GM23338 (cell line): ENCODE results near the gene ANKS1B.

ENCODE experiments used
- CTCF ChIP-seq, 2 experiments: fragments of 200-600 bp in 1 of 2; sonication (generic) in 1 of 2; conservative IDR thresholded peaks; 2 replicates each; pipeline versions ENCODE4 v1.5.1 to v1.6.1; 2016 to 2017; ENCODE audit warnings: antibody characterized with exemption in 2 of 2, low read depth in 2 of 2, mild to moderate bottlenecking in 2 of 2, moderate library complexity in 1 of 2
- EZH2 ChIP-seq: fragments of 200-600 bp; sonication (generic); IDR thresholded peaks from one replicate; pipeline ENCODE4 v1.8.0; 2017; ENCODE audit warnings: antibody characterized with exemption, mild to moderate bottlenecking, low read depth; ENCODE audit not compliant: unreplicated experiment
- JUNB ChIP-seq: IDR thresholded peaks from one replicate; pipeline ENCODE4 v1.6.1; 2016; ENCODE audit warnings: antibody characterized with exemption; ENCODE audit not compliant: unreplicated experiment
- POLR2AphosphoS5 ChIP-seq: IDR thresholded peaks from 2 replicates; pipeline ENCODE4 v1.6.1; 2016; ENCODE audit warnings: antibody characterized with exemption, low read depth
- TF ChIP-seq, protein P1 (sequence below): IDR thresholded peaks from one replicate; pipeline ENCODE4 v1.6.1; 2018; ENCODE audit warnings: antibody characterized with exemption; ENCODE audit not compliant: unreplicated experiment

DNA sequence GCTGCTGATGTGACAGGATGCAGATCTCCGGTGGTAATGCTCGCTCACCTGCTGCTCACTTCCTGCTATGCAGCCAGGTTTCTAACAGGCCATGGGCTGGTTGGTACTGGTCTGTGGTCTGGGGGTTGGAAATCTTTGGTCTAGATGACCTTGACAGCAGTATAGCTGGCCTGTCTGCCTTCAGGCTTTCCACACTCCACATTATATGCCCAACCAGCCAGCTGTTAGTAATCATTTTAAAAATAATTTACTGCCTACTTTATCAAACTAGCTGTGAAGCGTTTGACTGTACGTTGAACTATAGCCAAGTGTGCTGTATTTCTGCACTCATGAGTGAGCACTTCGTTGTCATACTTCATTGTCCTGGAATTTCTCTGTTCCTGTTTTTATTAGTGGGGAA lies 761.2 kb downstream of the ANKS1B start:
- TF ChIP-seq CTCF (conservative IDR thresholded peaks at IDR 0.05; ENCODE audit: low read depth in 2 of 2), result no peak
- TF ChIP-seq EZH2, result no peak
- TF ChIP-seq, protein P1, sequence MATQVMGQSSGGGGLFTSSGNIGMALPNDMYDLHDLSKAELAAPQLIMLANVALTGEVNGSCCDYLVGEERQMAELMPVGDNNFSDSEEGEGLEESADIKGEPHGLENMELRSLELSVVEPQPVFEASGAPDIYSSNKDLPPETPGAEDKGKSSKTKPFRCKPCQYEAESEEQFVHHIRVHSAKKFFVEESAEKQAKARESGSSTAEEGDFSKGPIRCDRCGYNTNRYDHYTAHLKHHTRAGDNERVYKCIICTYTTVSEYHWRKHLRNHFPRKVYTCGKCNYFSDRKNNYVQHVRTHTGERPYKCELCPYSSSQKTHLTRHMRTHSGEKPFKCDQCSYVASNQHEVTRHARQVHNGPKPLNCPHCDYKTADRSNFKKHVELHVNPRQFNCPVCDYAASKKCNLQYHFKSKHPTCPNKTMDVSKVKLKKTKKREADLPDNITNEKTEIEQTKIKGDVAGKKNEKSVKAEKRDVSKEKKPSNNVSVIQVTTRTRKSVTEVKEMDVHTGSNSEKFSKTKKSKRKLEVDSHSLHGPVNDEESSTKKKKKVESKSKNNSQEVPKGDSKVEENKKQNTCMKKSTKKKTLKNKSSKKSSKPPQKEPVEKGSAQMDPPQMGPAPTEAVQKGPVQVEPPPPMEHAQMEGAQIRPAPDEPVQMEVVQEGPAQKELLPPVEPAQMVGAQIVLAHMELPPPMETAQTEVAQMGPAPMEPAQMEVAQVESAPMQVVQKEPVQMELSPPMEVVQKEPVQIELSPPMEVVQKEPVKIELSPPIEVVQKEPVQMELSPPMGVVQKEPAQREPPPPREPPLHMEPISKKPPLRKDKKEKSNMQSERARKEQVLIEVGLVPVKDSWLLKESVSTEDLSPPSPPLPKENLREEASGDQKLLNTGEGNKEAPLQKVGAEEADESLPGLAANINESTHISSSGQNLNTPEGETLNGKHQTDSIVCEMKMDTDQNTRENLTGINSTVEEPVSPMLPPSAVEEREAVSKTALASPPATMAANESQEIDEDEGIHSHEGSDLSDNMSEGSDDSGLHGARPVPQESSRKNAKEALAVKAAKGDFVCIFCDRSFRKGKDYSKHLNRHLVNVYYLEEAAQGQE, result no peak
- no peak for TF ChIP-seq POLR2AphosphoS5
- no peak for TF ChIP-seq JUNB
